Measurements from ENCODE around the gene ERC2.

Gene ERC2

DNA sequence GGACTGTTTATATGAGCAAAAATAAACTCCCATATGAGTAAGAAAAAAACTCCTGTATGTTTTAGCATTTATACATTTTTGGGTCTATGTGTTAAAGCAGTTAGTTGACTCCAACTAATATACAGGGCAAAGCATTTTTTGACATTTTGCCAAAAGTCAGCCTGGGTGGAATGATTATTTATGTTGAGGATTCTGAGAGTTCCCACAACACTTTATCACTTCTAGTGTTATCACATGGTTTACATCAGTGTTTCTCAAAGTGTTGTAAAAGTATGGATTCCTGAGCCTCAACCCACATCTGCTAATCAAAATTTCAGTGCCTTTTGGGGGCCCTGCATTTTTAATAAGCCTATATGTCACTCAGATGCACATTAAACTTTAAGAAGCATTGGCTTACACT is 643.9 kb downstream of the ERC2 start:
- no peak for DNase-seq (ENCODE audit: low read depth)

DNA sequence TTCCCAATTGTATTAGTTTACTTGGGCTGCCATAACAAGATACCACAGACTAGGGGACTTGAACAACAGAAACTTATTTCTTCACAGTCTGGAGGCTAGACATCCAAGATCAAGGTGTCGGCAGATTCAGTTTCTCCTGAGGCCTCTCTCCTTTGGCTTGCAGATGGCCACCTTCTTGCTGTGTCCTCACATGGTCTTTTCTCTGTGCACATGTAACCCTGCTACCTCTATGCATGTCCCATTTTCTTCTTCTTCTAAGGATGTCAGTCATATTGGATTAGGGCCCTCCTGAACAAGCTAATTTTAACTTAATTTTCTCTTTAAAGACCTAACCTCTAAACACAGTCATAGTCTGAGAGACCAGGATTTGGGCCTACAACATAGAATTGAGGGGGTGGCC is 644.4 kb downstream of the ERC2 start:
- no peak for DNase-seq (ENCODE audit: low read depth)

DNA sequence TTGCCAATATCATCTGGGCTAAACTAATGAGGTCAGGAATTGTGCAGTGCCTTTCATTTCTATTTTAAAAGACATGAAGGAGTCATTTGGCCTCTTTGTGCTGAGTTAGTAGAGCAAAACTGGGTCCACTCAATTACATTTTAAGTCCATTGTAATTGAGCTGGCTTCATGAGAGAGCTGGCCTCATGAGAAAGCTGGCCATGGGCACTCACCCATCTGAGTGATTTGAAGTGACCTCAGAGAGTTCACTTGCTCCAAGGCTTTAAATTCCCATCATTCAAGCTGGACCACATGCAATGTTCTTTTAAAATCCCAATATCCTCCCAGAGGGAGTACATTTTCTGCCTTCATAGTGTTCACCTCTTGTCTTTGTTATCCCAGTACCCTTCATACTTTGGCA is 645.3 kb downstream of the ERC2 start:
- DNase-seq (ENCODE audit: low read depth), result no peak

DNA sequence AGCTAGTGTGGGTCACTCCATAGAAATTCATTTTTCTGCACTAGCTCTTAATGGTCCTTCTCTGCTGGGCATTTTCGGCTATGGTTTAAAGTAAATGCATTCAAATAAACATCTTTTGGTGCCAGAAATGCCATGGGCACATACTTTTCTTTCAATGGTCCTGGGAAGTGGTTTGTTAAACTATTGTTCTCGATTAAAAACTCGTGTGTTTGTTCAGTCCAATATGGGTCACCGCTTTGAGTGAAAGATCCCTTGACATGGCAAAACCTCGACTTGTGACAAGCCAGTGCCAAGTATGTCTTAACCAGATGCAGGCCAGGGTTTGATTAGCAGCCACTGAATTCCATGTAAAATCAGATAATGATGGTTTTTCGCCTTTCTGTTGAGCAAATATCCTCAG is 649.3 kb downstream of the ERC2 start:
- DNase-seq (ENCODE audit: low read depth), result no peak

DNA sequence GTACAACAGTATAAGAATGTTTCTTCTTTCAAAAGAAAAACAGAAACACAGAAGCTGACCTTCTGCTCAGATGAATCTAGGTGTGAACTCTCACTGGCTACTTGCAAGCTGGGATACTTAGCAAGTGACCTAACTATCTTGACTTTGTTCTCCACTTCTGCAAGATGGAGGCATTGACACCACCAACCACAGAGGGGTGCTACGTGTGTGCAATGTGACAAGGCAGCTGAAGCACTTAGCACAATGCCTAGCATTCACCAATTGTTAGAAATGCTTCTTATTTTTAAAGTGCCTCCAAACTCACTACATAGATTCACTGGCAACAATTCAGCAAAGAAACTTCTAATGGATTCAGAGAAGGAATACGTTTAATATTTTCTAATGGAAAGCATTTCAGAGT is 649.8 kb downstream of the ERC2 start:
- DNase-seq (ENCODE audit: low read depth), result no peak

DNA sequence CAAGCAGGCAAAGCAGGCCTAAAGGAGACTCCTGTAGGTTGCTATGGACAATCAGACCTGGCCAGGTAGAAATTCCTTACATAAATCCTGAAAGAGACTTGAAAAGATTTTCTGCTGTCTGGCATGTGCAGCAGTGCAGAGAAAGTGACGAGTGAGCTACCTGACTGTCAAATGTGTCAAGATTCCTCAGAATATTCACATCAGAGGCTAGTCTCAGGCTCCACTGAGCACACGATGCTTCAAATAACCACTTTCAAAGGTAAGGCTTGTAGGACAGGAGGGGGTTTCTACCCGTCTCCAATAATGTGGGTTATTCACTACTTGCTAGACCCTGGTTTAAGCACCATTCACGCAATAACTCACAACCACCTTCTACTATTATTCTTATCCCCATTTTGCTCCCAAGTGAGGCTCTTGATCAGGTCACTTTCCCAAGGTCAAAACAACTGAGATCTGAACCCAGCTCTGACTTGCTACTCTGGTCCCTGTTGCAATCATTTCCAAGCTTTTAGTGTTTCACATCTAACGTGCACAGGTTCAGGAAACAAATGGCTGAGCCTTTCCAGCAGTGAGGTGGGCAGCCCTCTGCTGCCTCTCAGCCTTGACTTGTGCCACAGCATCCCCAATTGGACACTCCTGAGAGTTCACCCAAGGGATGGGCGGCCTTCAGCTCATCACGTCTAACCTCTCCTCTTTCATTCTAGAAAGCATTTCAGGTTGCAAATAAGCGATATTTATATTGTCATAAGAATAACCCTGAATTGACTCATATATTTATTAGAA is 651.3 kb downstream of the ERC2 start:
- no peak for DNase-seq (ENCODE audit: low read depth)

DNA sequence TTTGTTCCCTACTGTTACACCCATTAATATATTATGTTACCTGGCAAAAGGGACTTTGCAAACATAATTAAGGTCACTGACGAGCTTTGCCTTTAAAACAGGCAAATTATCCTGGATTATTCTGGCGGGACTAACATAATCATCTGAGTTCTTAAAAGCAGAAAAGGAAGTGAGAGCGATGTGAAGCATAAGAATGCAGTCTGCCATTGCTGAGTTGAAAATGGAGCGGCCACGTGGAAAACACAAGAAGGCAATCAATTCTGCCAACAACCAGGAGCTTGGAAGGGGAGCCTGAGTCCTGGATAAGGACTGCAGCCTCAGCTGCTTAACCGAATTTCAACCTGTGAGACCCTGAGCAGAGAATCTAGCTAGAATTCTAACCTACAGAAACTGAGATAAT is 653.0 kb downstream of the ERC2 start:
- no peak for DNase-seq (ENCODE audit: low read depth)

DNA sequence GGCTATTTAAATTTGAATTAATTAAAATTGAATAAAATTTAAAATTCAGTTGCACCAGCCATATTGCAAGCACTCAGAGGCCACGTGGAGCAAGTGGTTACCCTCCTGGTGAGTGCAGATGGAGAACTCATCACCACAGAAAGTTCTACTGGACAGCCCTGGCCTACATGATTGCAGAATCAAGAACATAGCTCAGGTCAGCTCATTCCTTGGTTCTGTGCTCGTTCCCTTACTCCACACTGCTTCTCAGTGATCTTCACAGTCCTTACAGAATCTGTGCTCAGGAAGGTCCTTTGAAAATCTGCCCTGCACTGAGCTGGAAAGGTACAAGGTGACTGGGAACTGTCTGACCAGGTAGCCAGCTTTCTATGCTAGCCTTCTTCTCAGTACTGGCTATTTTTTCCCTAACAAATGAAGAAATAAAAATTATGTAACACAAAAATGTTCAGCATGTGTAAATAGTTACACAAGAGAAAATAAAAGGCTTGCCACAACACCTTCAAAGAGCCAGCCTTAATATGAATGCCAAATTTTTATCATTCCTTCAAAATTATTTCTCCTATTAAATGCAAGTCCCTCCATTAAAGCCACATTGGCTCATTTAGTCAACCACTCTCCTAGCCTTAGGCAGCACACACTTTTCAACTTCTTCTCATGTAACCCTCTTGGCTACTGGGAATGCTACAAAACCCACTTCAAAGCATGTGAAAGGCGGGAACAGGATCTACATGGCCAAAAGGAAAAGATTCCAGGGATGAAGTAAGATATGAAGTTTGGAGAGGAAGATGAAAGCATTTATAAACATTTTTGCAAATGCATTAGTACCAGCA is 654.8 kb downstream of the ERC2 start:
- no peak for DNase-seq (ENCODE audit: low read depth)

DNA sequence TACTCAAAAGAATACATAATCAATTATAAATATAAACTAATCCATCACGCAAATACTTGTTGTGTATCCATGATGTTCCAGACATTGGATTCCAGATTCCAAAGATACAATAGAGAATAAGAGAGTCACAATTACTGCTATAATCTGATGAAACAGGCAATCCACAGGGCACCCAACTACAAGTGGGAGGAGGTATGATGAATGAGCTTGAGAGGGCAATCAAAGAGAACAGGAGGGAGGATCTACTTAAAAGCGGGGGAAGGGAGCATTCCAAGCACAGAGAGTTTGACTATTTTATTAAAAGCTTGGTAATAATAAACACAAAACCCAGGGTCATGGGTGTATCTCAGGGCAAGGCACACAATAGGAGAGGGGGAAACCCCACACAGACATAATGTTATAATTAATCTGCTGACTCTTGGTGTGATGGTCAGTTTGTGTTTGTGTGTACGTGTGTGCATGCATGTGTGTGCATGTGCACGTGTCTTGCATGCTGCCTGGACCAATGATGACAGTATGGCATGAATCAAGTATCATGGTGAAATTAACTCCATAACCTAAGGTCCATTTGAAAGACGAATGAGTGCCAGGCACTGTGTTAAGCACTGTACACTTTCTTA is 655.8 kb downstream of the ERC2 start:
- no peak for DNase-seq (ENCODE audit: low read depth)

DNA sequence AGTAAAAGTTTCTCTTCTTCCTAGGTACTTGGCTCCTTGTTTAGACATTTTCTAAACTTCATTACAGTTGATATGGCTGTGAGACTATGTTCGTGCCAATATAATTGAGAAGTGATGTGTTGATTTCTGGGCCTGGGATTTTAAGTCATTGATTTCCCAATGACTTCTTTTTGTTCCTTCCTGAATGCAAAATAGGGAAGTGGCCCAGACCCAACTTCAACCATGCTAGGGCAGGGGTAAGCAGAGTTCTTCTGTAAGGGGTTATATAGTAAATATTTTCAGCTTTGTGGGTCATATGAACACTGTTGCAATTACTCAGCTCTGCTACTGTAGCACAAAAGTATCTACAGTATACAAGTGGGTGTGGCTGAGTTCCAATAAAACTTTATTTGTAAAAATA is 661.1 kb downstream of the ERC2 start:
- no peak for DNase-seq (ENCODE audit: low read depth)

DNA sequence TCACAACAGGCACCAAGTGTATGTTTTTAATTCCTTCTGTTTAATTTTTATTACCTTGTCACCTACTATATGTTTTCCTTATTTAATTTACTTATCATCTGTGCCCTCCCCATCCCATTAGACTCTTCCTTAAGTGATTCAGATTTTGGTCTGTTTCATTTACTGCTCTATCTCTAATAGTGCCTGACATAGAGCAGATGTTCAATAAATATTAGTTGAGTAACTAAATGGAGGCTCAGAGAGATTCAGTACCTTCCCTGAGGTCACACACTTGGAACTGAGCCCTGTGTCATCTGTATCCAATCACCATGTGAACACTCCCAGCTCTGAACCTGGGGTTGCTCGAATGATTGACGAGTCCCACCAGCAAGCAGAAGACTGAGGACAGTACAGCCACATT is 663.1 kb downstream of the ERC2 start:
- no peak for DNase-seq (ENCODE audit: low read depth)

DNA sequence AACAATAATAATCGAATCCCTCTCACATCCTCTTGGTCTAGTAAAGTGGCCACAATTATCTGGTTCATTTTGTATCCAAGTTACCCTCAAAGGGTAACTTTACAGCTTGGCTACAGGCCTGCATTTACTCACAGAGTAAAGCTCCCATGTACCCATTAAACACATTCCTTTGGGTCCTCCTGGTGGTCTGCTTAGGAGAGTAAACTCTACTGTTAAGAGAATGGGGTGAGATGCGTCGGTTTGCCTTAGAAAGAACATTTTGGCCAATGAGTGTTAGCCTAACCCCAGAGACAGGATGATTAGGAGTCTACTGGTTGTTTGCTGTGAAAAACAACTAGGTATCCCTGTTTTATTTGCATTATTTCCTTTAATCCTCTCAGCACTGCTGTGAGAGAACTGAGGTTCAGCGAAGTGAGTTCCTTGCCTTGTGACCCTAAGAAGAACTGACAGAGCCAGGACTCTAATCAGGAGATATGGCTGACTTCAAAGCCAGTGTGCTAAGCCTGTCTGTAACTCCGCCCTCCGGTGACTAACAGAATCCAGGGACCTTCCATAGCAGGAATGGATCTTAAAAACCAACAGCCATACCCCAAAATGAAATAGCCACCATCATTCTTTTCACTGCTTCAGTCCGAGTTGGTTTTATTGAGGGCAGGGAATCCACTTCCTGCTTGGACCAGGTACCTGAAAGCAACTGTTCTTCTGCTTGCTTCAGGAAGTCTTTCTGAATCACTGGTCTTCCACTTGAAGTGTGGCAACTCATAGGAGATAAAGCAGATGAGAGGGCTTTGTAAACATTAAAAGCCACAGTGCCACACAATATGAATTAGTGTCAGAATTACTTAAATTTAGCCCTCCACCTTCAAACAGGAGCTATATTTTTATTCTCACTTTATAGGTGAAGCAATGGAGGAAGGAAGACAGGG is 663.8 kb downstream of the ERC2 start:
- DNase-seq (ENCODE audit: low read depth), result no peak

DNA sequence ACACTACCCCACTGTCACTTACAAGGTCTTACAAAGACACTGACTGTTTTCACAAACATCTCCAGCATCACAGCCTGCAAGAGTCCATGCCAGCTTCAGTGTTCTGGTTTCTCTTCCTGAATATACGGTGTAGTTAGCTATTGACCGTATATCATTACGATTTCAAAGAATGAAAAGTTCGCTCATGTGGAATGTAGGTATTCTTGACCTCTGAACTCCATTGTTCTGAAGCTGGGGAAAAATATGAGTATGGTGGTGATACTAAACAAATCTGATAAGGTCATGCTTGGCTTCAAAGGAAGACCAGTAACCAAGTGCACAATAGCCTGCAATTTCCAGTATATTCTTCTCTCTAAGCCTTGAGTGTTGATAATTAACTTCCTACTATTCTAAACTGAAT is 665.5 kb downstream of the ERC2 start:
- no peak for DNase-seq (ENCODE audit: low read depth)

DNA sequence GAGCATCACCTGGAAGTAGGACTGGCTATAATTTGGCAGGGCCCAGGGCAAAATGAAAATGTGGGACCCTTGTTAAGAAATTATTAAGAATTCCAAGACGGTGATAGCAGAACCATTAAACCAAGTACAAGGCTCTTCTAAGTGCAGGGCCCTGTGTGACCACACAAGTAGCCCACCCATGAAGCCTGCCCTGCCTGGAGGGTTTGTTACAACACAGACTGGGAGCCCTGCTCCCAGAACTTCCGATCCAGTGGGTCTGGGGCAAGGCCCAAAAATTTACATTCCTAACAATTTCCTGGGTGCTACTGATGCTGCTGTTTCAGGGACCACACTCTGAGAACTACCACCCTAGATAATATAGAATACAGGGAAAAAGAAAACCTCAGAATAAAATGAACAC is 666.6 kb downstream of the ERC2 start:
- DNase-seq (ENCODE audit: low read depth), result no peak

DNA sequence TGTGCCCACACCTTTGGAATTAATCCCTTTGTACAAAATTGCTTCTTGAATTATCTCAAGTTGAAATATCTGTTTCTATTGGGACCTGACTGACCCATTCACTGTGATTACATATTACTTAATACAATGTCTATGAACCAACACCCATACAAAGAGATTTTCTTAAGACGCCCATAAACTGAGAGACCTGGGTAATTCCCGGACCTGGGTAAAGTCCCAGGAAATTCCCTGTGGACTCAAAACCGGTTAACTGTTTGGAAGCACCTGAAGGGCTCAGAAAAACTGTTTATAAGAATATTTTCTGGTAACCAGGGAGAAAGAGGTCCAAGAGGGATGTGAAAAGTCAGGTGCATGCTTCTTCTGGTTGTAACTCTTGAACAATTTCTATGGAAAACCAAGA is 667.2 kb downstream of the ERC2 start:
- DNase-seq (ENCODE audit: low read depth), result no peak

DNA sequence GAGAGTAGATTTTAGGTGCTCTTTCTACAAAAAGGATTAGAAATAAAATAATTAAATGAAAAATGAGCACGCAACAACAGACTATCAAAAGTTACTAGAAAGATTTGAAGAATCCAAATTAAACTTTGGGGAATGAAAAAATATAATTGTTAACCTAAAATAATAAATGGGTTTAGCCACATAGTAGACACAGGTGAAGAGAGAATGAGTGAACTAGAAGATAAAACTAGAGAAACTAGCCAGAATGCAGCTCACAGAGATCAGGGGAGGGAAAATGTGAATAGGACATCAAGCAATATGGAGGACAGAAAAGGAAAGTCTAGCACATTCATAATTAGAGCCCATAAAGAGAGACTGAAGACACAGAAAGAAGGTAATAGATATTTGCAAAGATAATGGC is 670.5 kb downstream of the ERC2 start:
- no peak for DNase-seq (ENCODE audit: low read depth)

DNA sequence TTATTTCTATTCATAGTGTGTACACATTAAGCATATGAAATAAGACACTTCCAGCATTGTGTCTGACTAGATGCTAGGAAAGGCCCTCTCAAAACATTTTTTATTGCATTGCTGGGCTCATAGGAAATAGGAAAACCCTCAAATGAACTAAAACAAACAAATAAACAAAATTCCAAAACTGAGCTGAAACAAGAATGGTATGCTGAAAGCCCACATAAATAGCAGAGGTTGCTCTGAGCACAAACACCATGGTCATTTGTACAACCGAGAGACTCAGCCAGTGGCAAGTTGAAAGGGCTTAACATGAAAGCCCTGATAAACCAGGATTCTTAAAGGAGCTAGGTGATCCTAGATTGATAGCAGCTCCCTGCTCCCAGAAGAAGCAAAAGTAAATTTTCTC is 671.2 kb downstream of the ERC2 start:
- no peak for DNase-seq (ENCODE audit: low read depth)

DNA sequence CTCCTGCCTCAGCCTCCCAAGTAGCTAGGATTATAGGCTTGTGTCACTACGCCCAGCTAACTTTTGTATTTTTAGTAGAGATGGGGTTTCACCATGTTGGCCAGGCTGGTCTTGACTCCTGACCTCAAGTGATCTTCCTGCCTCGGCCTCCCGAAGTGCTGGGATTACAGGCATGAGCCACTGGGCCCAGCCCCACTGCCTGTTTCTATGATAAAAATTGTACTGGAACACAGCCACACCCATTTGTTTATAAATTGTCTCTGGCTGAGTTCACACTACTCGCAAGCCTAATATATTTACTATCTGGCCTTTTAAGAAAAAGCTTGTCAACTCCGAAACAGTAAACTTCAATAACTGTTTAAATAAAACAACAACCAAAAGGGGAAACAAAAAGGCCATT is 671.7 kb downstream of the ERC2 start:
- DNase-seq (ENCODE audit: low read depth), result no peak

DNA sequence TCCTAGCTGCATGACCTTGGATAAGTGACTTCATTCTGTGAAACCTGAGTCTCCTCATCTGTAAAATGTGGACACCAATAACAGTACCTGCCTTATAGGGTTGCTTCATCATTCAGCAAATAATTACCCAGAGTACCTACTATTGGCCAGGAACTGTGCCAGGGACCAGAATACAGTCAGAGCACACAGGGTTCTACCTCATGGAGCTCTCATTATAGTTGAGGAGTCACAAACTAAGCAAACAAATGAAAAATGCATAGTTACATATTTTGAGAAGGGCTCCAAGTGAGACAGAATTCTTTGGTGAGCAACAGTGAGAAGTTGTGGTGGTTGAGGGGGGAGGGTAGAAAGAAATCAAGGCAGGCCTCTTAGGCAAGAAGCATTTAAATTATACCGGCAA is 672.5 kb downstream of the ERC2 start:
- DNase-seq (ENCODE audit: low read depth), result no peak

DNA sequence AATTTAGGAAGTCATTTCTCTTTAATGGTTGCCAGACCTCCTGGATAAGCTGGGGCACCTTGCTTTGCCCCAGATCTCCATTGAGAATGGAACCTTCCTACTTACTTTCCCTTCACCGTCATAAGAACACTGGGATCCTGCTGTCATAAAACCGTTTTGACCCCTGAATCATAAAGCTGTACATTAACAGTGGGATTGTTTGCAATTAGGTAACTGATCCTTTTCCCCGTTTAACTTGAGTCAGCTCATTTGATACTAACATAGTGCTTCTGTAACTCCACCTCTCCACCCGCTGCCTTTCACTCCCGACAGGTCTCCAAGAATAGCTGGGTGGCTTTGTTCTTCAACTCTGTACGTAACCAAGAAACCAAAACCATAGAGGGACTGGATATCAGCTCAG is 673.0 kb downstream of the ERC2 start:
- DNase-seq (ENCODE audit: low read depth), result no peak

DNA sequence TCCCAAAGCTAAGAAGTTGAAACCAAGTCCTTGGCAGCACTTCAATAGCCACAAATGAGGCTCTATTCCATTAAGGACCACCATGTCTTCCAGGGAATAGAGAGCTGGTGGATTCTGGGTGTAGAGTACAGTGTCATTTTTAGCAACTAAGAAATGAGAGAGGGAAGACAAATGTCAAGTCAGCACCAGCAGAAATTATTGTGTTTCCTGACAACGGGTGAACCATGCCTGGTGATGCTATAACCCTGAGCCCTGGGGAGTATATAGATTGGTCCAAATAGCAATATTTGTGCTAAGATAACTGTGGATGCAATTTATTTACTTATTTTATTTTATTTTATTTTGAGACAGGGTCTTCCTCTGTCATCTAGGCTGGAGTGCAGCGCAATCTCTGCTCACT is 675.5 kb downstream of the ERC2 start:
- no peak for DNase-seq (ENCODE audit: low read depth)

DNA sequence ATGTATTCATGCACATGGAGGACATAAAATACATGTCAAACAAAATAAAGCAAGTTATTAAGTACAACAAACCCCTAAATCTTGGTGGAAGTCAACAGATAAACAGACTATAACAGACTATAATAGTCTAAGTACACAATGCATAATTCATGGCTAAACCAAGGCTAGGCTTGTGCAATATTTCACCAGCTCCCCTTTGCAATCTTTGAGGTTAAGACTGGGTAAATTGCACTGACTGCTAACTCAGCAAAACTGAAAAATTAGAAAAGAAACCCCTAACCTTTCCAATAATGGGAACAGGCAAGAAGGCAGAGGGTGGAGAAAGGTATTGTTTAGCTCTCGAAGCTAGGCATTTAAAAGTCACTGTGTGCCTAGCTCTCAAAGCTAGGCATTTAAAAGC is 676.3 kb downstream of the ERC2 start:
- DNase-seq (ENCODE audit: low read depth), result no peak
